K562 (cell line): ENCODE results near the gene SLC35E3. TPM values are rescaled to one million over a fixed set of nuclear protein-coding genes. Genes with fewer than 3 reads are reported as not detected.

Experiments used
- ATAC-seq: fragments of 200-7000 bp; cut with Tn5 transposase; 3 replicates; pipeline ENCODE4 v1.9.1; 2020; ENCODE audit warnings: moderate library complexity
- BruUV-seq: library from RNA; stranded (reverse); fragments of 400-500 nt; replicated peaks from 2 replicates; lab custom pipeline; 2021; lab: Mats Ljungman, UMichigan
- CTCF ChIA-PET: fragments of 300-600 bp; formaldehyde crosslinking; extraction: SDS; loops from one replicate; lab custom pipeline; 2021; ENCODE audit warnings: low intra/inter-chr PET ratio; lab: Yijun Ruan, JAX
- POLR2A ChIA-PET: fragments of 300-600, 350-650 bp; sonication (Branson Sonifier 250); formaldehyde crosslinking; extraction: SDS; loops from one replicate; lab custom pipeline; 2021; ENCODE audit warnings: antibody characterized with exemption, inconsistent platforms; lab: Yijun Ruan, JAX
- DNase-seq, 4 experiments: peaks; one replicate each; pipeline versions ENCODE4 v3.0.0 to v3.0.0-alpha.2; 2011 to 2018; ENCODE audit warnings: low spot score in 3 of 4, mixed read lengths in 3 of 4; ENCODE audit errors: extremely low read depth in 1 of 4
- FAIRE-seq: peaks from 2 replicates; lab custom pipeline; 2011; peaks lifted over from hg19 to GRCh38; lab: Jason Lieb, UNC
- H2AFZ ChIP-seq: 2 replicates; pipeline ENCODE4 v1.6.0; 2011; ENCODE audit warnings: low read depth, low read length, control low read depth, inconsistent platforms
- H3K27ac ChIP-seq: fragments of 200-600 bp; 3 replicates; pipeline ENCODE4 v1.8.0; 2011; ENCODE audit warnings: low read depth, mild to moderate bottlenecking, control low read depth, inconsistent platforms, low read length, moderate library complexity, mixed read lengths; ENCODE audit errors: extremely low read depth
- H3K27me3 ChIP-seq, 2 experiments: fragments of 300-600 bp in 1 of 2; 2 replicates in 1 of 2; 3 replicates in 1 of 2; pipeline versions ENCODE4 v1.6.0 to v1.8.0; 2011; ENCODE audit warnings: inconsistent platforms in 2 of 2, low read length in 2 of 2, mild to moderate bottlenecking in 1 of 2, mixed read lengths in 1 of 2, moderate library complexity in 1 of 2; ENCODE audit not compliant: control insufficient read depth in 2 of 2, insufficient read depth in 2 of 2
- H3K36me3 ChIP-seq: fragments of 300-600 bp; 3 replicates; pipeline ENCODE4 v1.8.0; 2011; ENCODE audit warnings: mild to moderate bottlenecking, low read length, inconsistent platforms; ENCODE audit not compliant: control insufficient read depth, insufficient read depth
- H3K4me1 ChIP-seq, 2 experiments: fragments of 200-600 bp in 1 of 2; replicated peaks in 1 of 2; 2 replicates in 1 of 2; 3 replicates in 1 of 2; pipeline versions ENCODE4 v1.5.1 to v1.8.0; 2011; ENCODE audit warnings: inconsistent platforms in 2 of 2, low read length in 2 of 2, mild to moderate bottlenecking in 1 of 2, mixed read lengths in 1 of 2, moderate library complexity in 1 of 2; ENCODE audit not compliant: control insufficient read depth in 2 of 2, insufficient read depth in 2 of 2
- H3K4me2 ChIP-seq: 2 replicates; pipeline ENCODE4 v1.6.1; 2011; ENCODE audit warnings: low read length, control low read depth, inconsistent platforms, mixed read lengths; ENCODE audit not compliant: insufficient read depth
- H3K4me3 ChIP-seq: fragments of 200-600 bp; sonication (generic), shearing (Covaris generic); 2 replicates; pipeline ENCODE4 v1.5.1; 2016; ENCODE audit warnings: control low read depth, inconsistent platforms
- H3K79me2 ChIP-seq: fragments of 200-600 bp; 3 replicates; pipeline ENCODE4 v1.8.0; 2011; ENCODE audit warnings: low read length, inconsistent platforms; ENCODE audit not compliant: control insufficient read depth, insufficient read depth
- H3K9ac ChIP-seq, 2 experiments: 2 replicates each; pipeline versions ENCODE4 v1.6.0 to v1.6.1; 2011; ENCODE audit warnings: low read depth in 2 of 2, low read length in 2 of 2, control low read depth in 1 of 2, inconsistent platforms in 1 of 2, mild to moderate bottlenecking in 1 of 2, mixed read lengths in 1 of 2; ENCODE audit not compliant: insufficient read depth in 1 of 2
- H3K9me1 ChIP-seq: one replicate; pipeline ENCODE4 v1.6.0; 2011; ENCODE audit warnings: inconsistent platforms, mild to moderate bottlenecking, low read length, moderate library complexity; ENCODE audit not compliant: control insufficient read depth, insufficient read depth
- H3K9me3 ChIP-seq: replicated peaks from 2 replicates; pipeline ENCODE4 v1.5.1; 2011; ENCODE audit warnings: low read depth, low read length, inconsistent platforms; ENCODE audit not compliant: control insufficient read depth, insufficient read depth
- H4K20me1 ChIP-seq: replicated peaks from 2 replicates; pipeline ENCODE4 v1.6.1; 2011; ENCODE audit warnings: low read length, inconsistent platforms, mixed read lengths; ENCODE audit not compliant: control insufficient read depth, insufficient read depth
- CBX8 ChIP-seq: fragments of 200-600 bp; sonication (generic); IDR thresholded peaks from 2 replicates; pipeline ENCODE4 v1.6.1; 2012; ENCODE audit warnings: borderline replicate concordance, mixed run types, low read depth, mild to moderate bottlenecking, moderate library complexity, mixed read lengths, low read length, control low read depth, inconsistent platforms; ENCODE audit not compliant: poor library complexity, severe bottlenecking; ENCODE audit errors: extremely low read depth
- GTF2F1 ChIP-seq: IDR thresholded peaks from 2 replicates; pipeline ENCODE4 v1.6.1; 2011; ENCODE audit warnings: low read depth, low read length, improper control_type of control experiment
- HNRNPL ChIP-seq: fragments of 200-400 bp; formaldehyde crosslinking; IDR thresholded peaks from 2 replicates; pipeline ENCODE4 v1.6.1; 2017; ENCODE audit warnings: low read depth, mild to moderate bottlenecking, low read length
- KLF1 ChIP-seq: fragments of 450-650 bp; IDR thresholded peaks from 2 replicates; pipeline ENCODE4 v1.6.1; 2016; ENCODE audit warnings: missing genetic modification characterization, missing compliant biosample characterization
- MCM5 ChIP-seq: fragments of 450-650 bp; IDR thresholded peaks from 2 replicates; pipeline ENCODE4 v1.6.1; 2016; ENCODE audit warnings: low read depth
- NEUROD1 ChIP-seq: fragments of 150-350 bp; IDR thresholded peaks from 2 replicates; pipeline ENCODE4 v1.6.1; 2014; ENCODE audit warnings: borderline replicate concordance, low read length, low read depth; ENCODE audit not compliant: partially characterized antibody
- NFRKB ChIP-seq: fragments of 450-650 bp; IDR thresholded peaks from 2 replicates; pipeline ENCODE4 v1.6.1; 2016; ENCODE audit warnings: low read depth
- POLR2A ChIP-seq: fragments of 450-650 bp; conservative IDR thresholded peaks from 2 replicates; pipeline ENCODE4 v1.6.1; 2016
- POLR3G ChIP-seq: IDR thresholded peaks from 2 replicates; pipeline ENCODE4 v1.6.1; 2011; ENCODE audit not compliant: insufficient read length, insufficient replicate concordance; ENCODE audit errors: extremely low read depth
- PTRF ChIP-seq: fragments of 450-650 bp; IDR thresholded peaks from 2 replicates; pipeline ENCODE4 v1.6.1; 2016; ENCODE audit warnings: mild to moderate bottlenecking, missing genetic modification characterization, missing compliant biosample characterization
- PYGO2 ChIP-seq: fragments of 450-650 bp; IDR thresholded peaks from 2 replicates; pipeline ENCODE4 v1.6.1; 2016; ENCODE audit warnings: mild to moderate bottlenecking, missing genetic modification characterization, moderate library complexity, missing compliant biosample characterization
- SAP30 ChIP-seq: fragments of 200-600 bp; sonication (generic); IDR thresholded peaks from 2 replicates; pipeline ENCODE4 v1.6.1; 2012; ENCODE audit warnings: borderline replicate concordance, low read depth, mild to moderate bottlenecking, moderate library complexity, low read length, control low read depth, inconsistent platforms; ENCODE audit not compliant: insufficient read depth, poor library complexity, severe bottlenecking
- SLC30A9 ChIP-seq: fragments of 250-450 bp; sonication (Bioruptor Pico); IDR thresholded peaks from 2 replicates; pipeline ENCODE4 v1.8.0; 2022; ENCODE audit warnings: mild to moderate bottlenecking, moderate library complexity
- TEAD2 ChIP-seq: fragments of 450-650 bp; IDR thresholded peaks from 2 replicates; pipeline ENCODE4 v1.6.1; 2016; ENCODE audit warnings: missing genetic modification characterization, control low read depth, missing compliant biosample characterization
- ZNF165 ChIP-seq: fragments of 250-450 bp; sonication (Bioruptor Pico); IDR thresholded peaks from 2 replicates; pipeline ENCODE4 v1.4.0; 2020; ENCODE audit warnings: borderline replicate concordance
- ZNF23 ChIP-seq: fragments of 250-450 bp; sonication (Bioruptor Pico); IDR thresholded peaks from 2 replicates; pipeline ENCODE4 v1.4.0; 2020; ENCODE audit warnings: mild to moderate bottlenecking
- ZNF354B ChIP-seq: fragments of 250-450 bp; sonication (Bioruptor Pico); IDR thresholded peaks from 2 replicates; pipeline ENCODE4 v1.4.0; 2020
- ZNF408 ChIP-seq: fragments of 250-450 bp; sonication (Bioruptor Pico); IDR thresholded peaks from 2 replicates; pipeline ENCODE4 v1.4.0; 2020; ENCODE audit warnings: low read depth, mild to moderate bottlenecking, moderate library complexity
- ZNF41 ChIP-seq: fragments of 250-450 bp; sonication (Bioruptor Pico); conservative IDR thresholded peaks from 2 replicates; pipeline ENCODE4 v1.4.0; 2020; ENCODE audit warnings: mild to moderate bottlenecking
- ZNF436 ChIP-seq: fragments of 250-450, 450-650 bp; sonication (Bioruptor Pico); formaldehyde crosslinking; IDR thresholded peaks from 2 replicates; pipeline ENCODE4 v1.7.0; 2020; ENCODE audit warnings: mild to moderate bottlenecking
- ZNF444 ChIP-seq: fragments of 250-450 bp; sonication (Bioruptor Pico); IDR thresholded peaks from 2 replicates; pipeline ENCODE4 v1.4.0; 2020; ENCODE audit warnings: mild to moderate bottlenecking, moderate library complexity
- ZNF57 ChIP-seq: fragments of 450-650 bp; formaldehyde crosslinking; IDR thresholded peaks from 2 replicates; pipeline ENCODE4 v1.4.0; 2020; ENCODE audit warnings: mild to moderate bottlenecking, moderate library complexity
- WGBS: fragments of 100-300 bp; shearing (Covaris generic); methylation state at CpG from one replicate; pipeline ENCODE4 v1.1.6; 2016; ENCODE audit warnings: low coverage, mixed read lengths; ENCODE audit not compliant: insufficient coverage; ENCODE audit errors: missing lambda C conversion rate; 5-methylcytosine and 5-hydroxymethylcytosine counted together
- in situ Hi-C: fragments of 300-500 bp; cut with MboI; formaldehyde crosslinking; loops from 4 replicates; pipeline ENCODE4 v1.15.0; 2018; ENCODE audit warnings: inconsistent platforms, mixed read lengths
- intact Hi-C: fragments of 100-400 bp; cut with micrococcal nuclease; formaldehyde crosslinking; loops from 2 replicates; pipeline ENCODE4 v1.14.2; 2022
- polyA plus RNA-seq, 8 experiments: library from polyadenylated mRNA; depleted of rRNA in 4 of 8; stranded (reverse) in 5 of 8; unstranded in 3 of 8; fragments of >200 nt; fragmentation: Nextera tagmentation in 2 of 8; fragmentation: Illumina TruSeq in 1 of 8; extraction: Ambion mirVana in 2 of 8; extraction: Trizol in 1 of 8; gene quantifications; 2 replicates each; pipeline versions ENCODE4 v1.2.1 to v1.2.3, GENCODE V29; 2011 to 2014; ENCODE audit warnings: inconsistent platforms in 1 of 8, missing spikeins in 1 of 8
- total RNA-seq, 7 experiments: library from RNA; depleted of rRNA in 6 of 7; stranded (reverse); fragments of >200 nt in 6 of 7; fragmentation: Illumina TruSeq in 2 of 7; extraction: Trizol in 2 of 7; gene quantifications; 2 replicates each; pipeline versions ENCODE4 v1.2.1 to v1.2.3, GENCODE V29; 2011 to 2021; ENCODE audit warnings: low replicate concordance in 1 of 7

The SLC35E3 gene
- total and polyA plus RNA-seq, 9 of the 15 experiments (the other 6 are each of a cell fraction or from before 2014, with no cell fraction given), result 1.2 to 5.9 (median 3.8) TPM

DNA sequence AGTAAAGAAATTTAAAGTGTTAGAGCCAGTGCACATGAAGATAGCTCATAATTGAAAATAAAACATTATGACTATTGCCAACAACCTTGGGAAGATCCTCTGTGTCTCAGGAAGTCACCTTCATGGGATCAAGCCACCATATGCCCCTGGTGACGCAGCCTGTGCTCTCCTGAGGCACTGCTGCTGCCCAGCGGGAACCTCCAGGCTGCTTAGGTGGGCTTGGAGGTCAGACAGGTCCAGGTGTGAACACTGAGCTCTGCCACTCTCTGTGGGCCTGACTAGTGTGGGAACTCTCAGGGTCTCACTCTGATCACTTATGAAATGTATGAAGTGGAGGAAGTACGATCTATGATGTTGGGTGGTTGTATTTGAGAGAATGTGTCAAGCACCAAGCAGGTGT lies 16.7 kb downstream of the SLC35E3 start (continued):
- TF ChIP-seq ZNF57 (CRISPR knock-in tag) (no peak), ZNF354B (CRISPR knock-in tag) (no peak), ZNF165 (no peak), ZNF23 (CRISPR knock-in tag) (no peak), CBX8 (no peak), TEAD2 (tag) (no peak), POLR2A (no peak), ZNF444 (CRISPR knock-in tag) (no peak), PTRF (tag) (no peak), ZNF436 (CRISPR knock-in tag) (no peak), POLR3G (no peak), ZNF41 (no peak), PYGO2 (tag) (no peak), KLF1 (no peak)

DNA sequence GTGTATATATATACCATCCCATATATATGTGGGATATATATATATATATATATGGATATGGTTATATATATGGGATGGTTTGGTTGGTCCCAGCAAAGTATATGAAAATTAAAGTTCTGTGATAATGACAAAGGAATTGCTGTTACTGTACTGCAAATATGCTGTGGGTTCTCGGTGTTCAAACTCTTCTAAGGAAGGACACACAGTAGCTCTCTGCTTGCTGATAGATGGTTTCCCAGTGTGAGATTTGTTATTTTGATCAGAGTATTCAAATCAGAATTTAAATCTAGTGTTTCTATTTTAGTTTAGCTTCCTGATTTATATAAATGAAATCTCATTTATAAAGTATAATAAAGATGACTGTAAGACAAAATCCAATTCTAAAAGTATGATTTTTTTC lies 19.7 kb downstream of the SLC35E3 start:
- BruUV-seq, result no TSS peak
- FAIRE-seq, result no peak
- Histone ChIP-seq H3K36me3 (peaks cover 18% of the 10 kb centered on the region; the same call in 2 of the 3 replicates), H3K27ac (no peak overlapping the region), H3K79me2 (no peaks in the 10 kb centered on the region), H3K27me3 (no peaks in the 10 kb centered on the region), H2AFZ (no peak overlapping the region), H3K4me2 (no peak overlapping the region), H3K9me3 (no peaks in the 10 kb centered on the region), H3K9me1 (no peaks in the 10 kb centered on the region), H3K9ac (no peak overlapping the region), H3K4me3 (no peak overlapping the region), H3K4me1 (peaks cover 0 to under 1% of the 10 kb centered on the region in 2 experiments; a peak in 1 of 5 replicates), H4K20me1 (no peaks in the 10 kb centered on the region)
- intact Hi-C loops (no loop called here), in situ Hi-C loops (no loop called here)
- TF ChIP-seq HNRNPL (no peak), NEUROD1 (no peak), ZNF408 (no peak), SLC30A9 (CRISPR knock-in tag) (no peak), NFRKB (no peak), GTF2F1 (no peak), MCM5 (no peak), SAP30 (no peak)
- POLR2A ChIA-PET, result no interaction called here
- no peak for DNase-seq
- 88% methylated on average over 1 of the region's 1 CpG for WGBS
- CTCF ChIA-PET, result no interaction called here
- no peak for ATAC-seq
